Measurements from ENCODE around the gene PFKFB3.

PFKFB3 gene

GRCh38 chr10:6221192-6221940, 18.6 kb downstream of the PFKFB3 start:
- H3K9me3 ChIP-seq (ENCODE audit: control insufficient read depth, insufficient read depth, low read length): no peaks in the 10 kb centered on the region
- no peak overlapping the region for H3K27ac ChIP-seq (ENCODE audit: low read depth, low read length)
- H3K4me3 ChIP-seq (ENCODE audit: low read depth, low read length): no peak overlapping the region
- H3K36me3 ChIP-seq (ENCODE audit: control insufficient read depth, insufficient read depth, low read length): peaks cover 97% of the 10 kb centered on the region
- H3K9ac ChIP-seq (ENCODE audit: low read depth, low read length): no peak overlapping the region
- H3K27me3 ChIP-seq (ENCODE audit: control insufficient read depth, insufficient read depth, low read length): no peaks in the 10 kb centered on the region
- no peaks in the 10 kb centered on the region for H3K4me1 ChIP-seq (ENCODE audit: control insufficient read depth, insufficient read depth, low read length)

- H3K36me3 ChIP-seq (ENCODE audit: control insufficient read depth, insufficient read depth, low read length): peaks cover 94% of the 10 kb centered on the region
- H3K4me1 ChIP-seq (ENCODE audit: control insufficient read depth, insufficient read depth, low read length): no peaks in the 10 kb centered on the region
- H3K27ac ChIP-seq (ENCODE audit: low read depth, low read length): no peak overlapping the region
These were observed 19.4 kb downstream of the PFKFB3 start for GRCh38 chr10:6221971-6222751.

GRCh38 chr10:6222755-6223154, 20.0 kb downstream of the PFKFB3 start:
- no peak overlapping the region for H3K27ac ChIP-seq (ENCODE audit: low read depth, low read length)
- H3K27me3 ChIP-seq (ENCODE audit: control insufficient read depth, insufficient read depth, low read length): no peaks in the 10 kb centered on the region
- H3K9ac ChIP-seq (ENCODE audit: low read depth, low read length): no peak overlapping the region
- H3K9me3 ChIP-seq (ENCODE audit: control insufficient read depth, insufficient read depth, low read length): no peaks in the 10 kb centered on the region
- H3K4me1 ChIP-seq (ENCODE audit: control insufficient read depth, insufficient read depth, low read length): no peaks in the 10 kb centered on the region
- no peak overlapping the region for H3K4me3 ChIP-seq (ENCODE audit: low read depth, low read length)
- peaks cover 94% of the 10 kb centered on the region for H3K36me3 ChIP-seq (ENCODE audit: control insufficient read depth, insufficient read depth, low read length)

More at GRCh38 chr10:6221971-6222751, 19.4 kb downstream of the PFKFB3 start:
- Histone ChIP-seq H3K9ac (ENCODE audit: low read depth, low read length) (no peak overlapping the region), H3K27me3 (ENCODE audit: control insufficient read depth, insufficient read depth, low read length) (no peaks in the 10 kb centered on the region), H3K4me3 (ENCODE audit: low read depth, low read length) (no peak overlapping the region), H3K9me3 (ENCODE audit: control insufficient read depth, insufficient read depth, low read length) (no peaks in the 10 kb centered on the region)

- Histone ChIP-seq H3K36me3 (ENCODE audit: control insufficient read depth, insufficient read depth, low read length) (peaks cover 96% of the 10 kb centered on the region), H3K4me3 (ENCODE audit: low read depth, low read length) (no peak overlapping the region), H3K27ac (ENCODE audit: low read depth, low read length) (no peak overlapping the region), H3K9me3 (ENCODE audit: control insufficient read depth, insufficient read depth, low read length) (no peaks in the 10 kb centered on the region), H3K27me3 (ENCODE audit: control insufficient read depth, insufficient read depth, low read length) (no peaks in the 10 kb centered on the region), H3K4me1 (ENCODE audit: control insufficient read depth, insufficient read depth, low read length) (no peaks in the 10 kb centered on the region), H3K9ac (ENCODE audit: low read depth, low read length) (no peak overlapping the region)
These were observed 21.2 kb downstream of the PFKFB3 start for GRCh38 chr10:6223981-6224380.

- no peak overlapping the region for H3K9ac ChIP-seq (ENCODE audit: low read depth, low read length)
- no peak overlapping the region for H3K4me3 ChIP-seq (ENCODE audit: low read depth, low read length)
- peaks cover 95% of the 10 kb centered on the region for H3K36me3 ChIP-seq (ENCODE audit: control insufficient read depth, insufficient read depth, low read length)
- H3K27me3 ChIP-seq (ENCODE audit: control insufficient read depth, insufficient read depth, low read length): no peaks in the 10 kb centered on the region
- no peak overlapping the region for H3K27ac ChIP-seq (ENCODE audit: low read depth, low read length)
- no peaks in the 10 kb centered on the region for H3K9me3 ChIP-seq (ENCODE audit: control insufficient read depth, insufficient read depth, low read length)
- no peaks in the 10 kb centered on the region for H3K4me1 ChIP-seq (ENCODE audit: control insufficient read depth, insufficient read depth, low read length)
These were observed 22.0 kb downstream of the PFKFB3 start for GRCh38 chr10:6224781-6225180.

GRCh38 chr10:6225263-6225814, 22.6 kb downstream of the PFKFB3 start:
- Histone ChIP-seq H3K27me3 (ENCODE audit: control insufficient read depth, insufficient read depth, low read length) (no peaks in the 10 kb centered on the region), H3K9ac (ENCODE audit: low read depth, low read length) (no peak overlapping the region), H3K36me3 (ENCODE audit: control insufficient read depth, insufficient read depth, low read length) (peaks cover 95% of the 10 kb centered on the region), H3K4me3 (ENCODE audit: low read depth, low read length) (no peak overlapping the region), H3K4me1 (ENCODE audit: control insufficient read depth, insufficient read depth, low read length) (no peaks in the 10 kb centered on the region), H3K9me3 (ENCODE audit: control insufficient read depth, insufficient read depth, low read length) (no peaks in the 10 kb centered on the region), H3K27ac (ENCODE audit: low read depth, low read length) (no peak overlapping the region)

- Histone ChIP-seq H3K9ac (ENCODE audit: low read depth, low read length) (no peak overlapping the region), H3K9me3 (ENCODE audit: control insufficient read depth, insufficient read depth, low read length) (no peaks in the 10 kb centered on the region), H3K4me3 (ENCODE audit: low read depth, low read length) (no peak overlapping the region), H3K27me3 (ENCODE audit: control insufficient read depth, insufficient read depth, low read length) (no peaks in the 10 kb centered on the region), H3K27ac (ENCODE audit: low read depth, low read length) (no peak overlapping the region), H3K36me3 (ENCODE audit: control insufficient read depth, insufficient read depth, low read length) (peaks cover 91% of the 10 kb centered on the region), H3K4me1 (ENCODE audit: control insufficient read depth, insufficient read depth, low read length) (no peaks in the 10 kb centered on the region)
These were observed 23.5 kb downstream of the PFKFB3 start for GRCh38 chr10:6226216-6226615.

GRCh38 chr10:6227346-6227745, 24.6 kb downstream of the PFKFB3 start:
- H3K27ac ChIP-seq (ENCODE audit: low read depth, low read length): no peak overlapping the region
- H3K9ac ChIP-seq (ENCODE audit: low read depth, low read length): no peak overlapping the region
- no peaks in the 10 kb centered on the region for H3K4me1 ChIP-seq (ENCODE audit: control insufficient read depth, insufficient read depth, low read length)
- H3K4me3 ChIP-seq (ENCODE audit: low read depth, low read length): no peak overlapping the region
- H3K9me3 ChIP-seq (ENCODE audit: control insufficient read depth, insufficient read depth, low read length): no peaks in the 10 kb centered on the region
- H3K36me3 ChIP-seq (ENCODE audit: control insufficient read depth, insufficient read depth, low read length): peaks cover 90% of the 10 kb centered on the region
- no peaks in the 10 kb centered on the region for H3K27me3 ChIP-seq (ENCODE audit: control insufficient read depth, insufficient read depth, low read length)

- Histone ChIP-seq H3K27ac (ENCODE audit: low read depth, low read length) (no peak overlapping the region), H3K9ac (ENCODE audit: low read depth, low read length) (no peak overlapping the region), H3K4me1 (ENCODE audit: control insufficient read depth, insufficient read depth, low read length) (no peaks in the 10 kb centered on the region), H3K27me3 (ENCODE audit: control insufficient read depth, insufficient read depth, low read length) (no peaks in the 10 kb centered on the region), H3K9me3 (ENCODE audit: control insufficient read depth, insufficient read depth, low read length) (no peaks in the 10 kb centered on the region), H3K36me3 (ENCODE audit: control insufficient read depth, insufficient read depth, low read length) (peaks cover 90% of the 10 kb centered on the region), H3K4me3 (ENCODE audit: low read depth, low read length) (no peak overlapping the region)
These were observed 25.3 kb downstream of the PFKFB3 start for GRCh38 chr10:6228010-6228511.

GRCh38 chr10:6228647-6229046, 25.9 kb downstream of the PFKFB3 start:
- no peak overlapping the region for H3K9ac ChIP-seq (ENCODE audit: low read depth, low read length)
- H3K36me3 ChIP-seq (ENCODE audit: control insufficient read depth, insufficient read depth, low read length): peaks cover 91% of the 10 kb centered on the region
- H3K9me3 ChIP-seq (ENCODE audit: control insufficient read depth, insufficient read depth, low read length): no peaks in the 10 kb centered on the region

GRCh38 chr10:6229290-6229689, 26.6 kb downstream of the PFKFB3 start:
- Histone ChIP-seq H3K9me3 (ENCODE audit: control insufficient read depth, insufficient read depth, low read length) (no peaks in the 10 kb centered on the region), H3K27ac (ENCODE audit: low read depth, low read length) (no peak overlapping the region), H3K4me1 (ENCODE audit: control insufficient read depth, insufficient read depth, low read length) (no peaks in the 10 kb centered on the region), H3K9ac (ENCODE audit: low read depth, low read length) (no peak overlapping the region), H3K27me3 (ENCODE audit: control insufficient read depth, insufficient read depth, low read length) (no peaks in the 10 kb centered on the region), H3K36me3 (ENCODE audit: control insufficient read depth, insufficient read depth, low read length) (peaks cover 91% of the 10 kb centered on the region), H3K4me3 (ENCODE audit: low read depth, low read length) (no peak overlapping the region)

More at GRCh38 chr10:6228647-6229046, 25.9 kb downstream of the PFKFB3 start:
- H3K4me3 ChIP-seq (ENCODE audit: low read depth, low read length): no peak overlapping the region
- no peaks in the 10 kb centered on the region for H3K27me3 ChIP-seq (ENCODE audit: control insufficient read depth, insufficient read depth, low read length)
- no peak overlapping the region for H3K27ac ChIP-seq (ENCODE audit: low read depth, low read length)
- no peaks in the 10 kb centered on the region for H3K4me1 ChIP-seq (ENCODE audit: control insufficient read depth, insufficient read depth, low read length)

Data from HUES48 (cell line).